ENCODE results near the gene NPAS3. TPM values are rescaled to one million over a fixed set of nuclear protein-coding genes. Genes with fewer than 3 reads are reported as not detected.

Gene NPAS3
- total RNA-seq, 4 donors from 2014 or later, result 0.19 to 2.1 (median 1.7) TPM; not detected in 1

DNA sequence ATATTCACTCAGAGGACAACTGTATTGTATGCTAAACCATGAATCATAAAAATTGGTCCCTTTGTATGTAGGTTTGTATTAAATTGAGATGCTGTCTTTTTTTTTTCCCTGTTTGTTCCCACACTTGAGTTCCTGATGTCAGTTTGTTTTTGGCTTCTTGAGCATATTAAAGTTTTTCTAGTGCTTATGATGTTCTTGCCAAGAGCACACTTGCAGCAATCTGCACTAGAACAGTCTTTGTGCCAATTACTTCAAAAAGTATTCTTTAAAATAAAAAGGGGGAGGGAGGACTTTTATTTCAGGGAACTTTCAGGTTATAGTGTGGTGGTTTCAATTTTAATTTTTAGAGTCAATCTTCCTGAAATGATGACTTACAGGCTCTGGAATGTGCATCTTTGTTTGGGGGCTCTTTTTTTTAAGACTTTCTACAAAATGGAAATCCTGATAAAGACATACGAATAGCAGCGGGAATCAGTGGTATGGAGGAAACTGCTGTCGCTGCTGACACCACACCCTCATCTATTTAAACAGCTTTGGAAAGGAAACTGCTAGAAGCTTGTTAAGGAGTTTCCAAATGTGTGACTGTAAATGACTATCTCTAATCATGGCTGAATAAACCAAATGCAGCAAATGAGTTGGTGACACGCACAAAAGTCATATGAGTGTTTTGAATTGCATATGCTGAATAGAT, 823.6 kb downstream of the NPAS3 start:
- TF ChIP-seq, protein P1, sequence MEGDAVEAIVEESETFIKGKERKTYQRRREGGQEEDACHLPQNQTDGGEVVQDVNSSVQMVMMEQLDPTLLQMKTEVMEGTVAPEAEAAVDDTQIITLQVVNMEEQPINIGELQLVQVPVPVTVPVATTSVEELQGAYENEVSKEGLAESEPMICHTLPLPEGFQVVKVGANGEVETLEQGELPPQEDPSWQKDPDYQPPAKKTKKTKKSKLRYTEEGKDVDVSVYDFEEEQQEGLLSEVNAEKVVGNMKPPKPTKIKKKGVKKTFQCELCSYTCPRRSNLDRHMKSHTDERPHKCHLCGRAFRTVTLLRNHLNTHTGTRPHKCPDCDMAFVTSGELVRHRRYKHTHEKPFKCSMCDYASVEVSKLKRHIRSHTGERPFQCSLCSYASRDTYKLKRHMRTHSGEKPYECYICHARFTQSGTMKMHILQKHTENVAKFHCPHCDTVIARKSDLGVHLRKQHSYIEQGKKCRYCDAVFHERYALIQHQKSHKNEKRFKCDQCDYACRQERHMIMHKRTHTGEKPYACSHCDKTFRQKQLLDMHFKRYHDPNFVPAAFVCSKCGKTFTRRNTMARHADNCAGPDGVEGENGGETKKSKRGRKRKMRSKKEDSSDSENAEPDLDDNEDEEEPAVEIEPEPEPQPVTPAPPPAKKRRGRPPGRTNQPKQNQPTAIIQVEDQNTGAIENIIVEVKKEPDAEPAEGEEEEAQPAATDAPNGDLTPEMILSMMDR (IDR thresholded peaks at IDR 0.05), result no peak
- no peak for TF ChIP-seq POLR2A (IDR thresholded peaks at IDR 0.05)
- no peaks in the 10 kb centered on the region for H3K4me1 ChIP-seq
- no peak overlapping the region for H3K27ac ChIP-seq
- no peaks in the 10 kb centered on the region for H3K27me3 ChIP-seq
- H3K9me3 ChIP-seq, result no peaks in the 10 kb centered on the region
- H3K4me3 ChIP-seq, result no peak overlapping the region
- DNase-seq, result no peak
- no peaks in the 10 kb centered on the region for H3K36me3 ChIP-seq

DNA sequence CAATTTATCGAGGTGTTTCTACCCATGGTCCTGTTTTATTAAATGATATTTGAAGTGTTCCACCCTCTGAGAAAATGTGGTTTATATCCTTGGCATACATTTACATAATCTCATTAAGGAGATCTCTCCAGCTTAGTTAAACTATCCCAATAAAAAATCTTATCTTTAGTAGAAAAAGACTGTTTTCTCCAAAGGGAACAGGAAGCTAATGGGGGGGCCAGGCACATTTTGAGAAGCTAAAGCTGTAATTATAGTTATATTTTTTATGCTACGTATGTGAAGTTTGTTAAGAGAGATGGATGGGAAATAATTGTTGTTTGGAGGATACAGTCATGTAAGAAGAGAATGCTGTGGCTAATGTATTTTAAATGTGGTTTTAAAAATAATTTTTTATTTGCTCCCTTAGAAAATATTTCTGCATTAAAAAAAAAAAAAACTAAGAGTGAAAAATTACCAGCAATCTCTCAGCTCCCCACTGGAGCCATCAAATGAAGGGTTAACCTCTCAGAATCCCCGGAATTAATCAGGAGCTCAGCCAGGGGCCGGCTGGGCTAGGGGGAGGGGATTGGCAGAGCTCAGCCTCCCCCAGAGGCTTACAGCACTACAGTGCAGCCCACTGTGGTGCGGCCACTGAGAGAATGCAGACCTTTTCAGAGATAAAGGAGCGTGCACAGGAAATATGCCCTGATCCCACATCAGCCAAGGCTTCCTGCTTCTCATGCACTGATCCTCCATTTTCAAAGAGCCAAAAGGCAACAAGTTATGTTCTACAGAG, 826.4 kb downstream of the NPAS3 start:
- Histone ChIP-seq H3K27me3 (no peaks in the 10 kb centered on the region), H3K4me1 (no peaks in the 10 kb centered on the region), H3K36me3 (no peaks in the 10 kb centered on the region), H3K9me3 (no peaks in the 10 kb centered on the region), H3K27ac (no peak overlapping the region), H3K4me3 (no peak overlapping the region)
- no peak for TF ChIP-seq POLR2A (IDR thresholded peaks at IDR 0.05)
- TF ChIP-seq, protein P1 (IDR thresholded peaks at IDR 0.05), result no peak
- no peak for DNase-seq

DNA sequence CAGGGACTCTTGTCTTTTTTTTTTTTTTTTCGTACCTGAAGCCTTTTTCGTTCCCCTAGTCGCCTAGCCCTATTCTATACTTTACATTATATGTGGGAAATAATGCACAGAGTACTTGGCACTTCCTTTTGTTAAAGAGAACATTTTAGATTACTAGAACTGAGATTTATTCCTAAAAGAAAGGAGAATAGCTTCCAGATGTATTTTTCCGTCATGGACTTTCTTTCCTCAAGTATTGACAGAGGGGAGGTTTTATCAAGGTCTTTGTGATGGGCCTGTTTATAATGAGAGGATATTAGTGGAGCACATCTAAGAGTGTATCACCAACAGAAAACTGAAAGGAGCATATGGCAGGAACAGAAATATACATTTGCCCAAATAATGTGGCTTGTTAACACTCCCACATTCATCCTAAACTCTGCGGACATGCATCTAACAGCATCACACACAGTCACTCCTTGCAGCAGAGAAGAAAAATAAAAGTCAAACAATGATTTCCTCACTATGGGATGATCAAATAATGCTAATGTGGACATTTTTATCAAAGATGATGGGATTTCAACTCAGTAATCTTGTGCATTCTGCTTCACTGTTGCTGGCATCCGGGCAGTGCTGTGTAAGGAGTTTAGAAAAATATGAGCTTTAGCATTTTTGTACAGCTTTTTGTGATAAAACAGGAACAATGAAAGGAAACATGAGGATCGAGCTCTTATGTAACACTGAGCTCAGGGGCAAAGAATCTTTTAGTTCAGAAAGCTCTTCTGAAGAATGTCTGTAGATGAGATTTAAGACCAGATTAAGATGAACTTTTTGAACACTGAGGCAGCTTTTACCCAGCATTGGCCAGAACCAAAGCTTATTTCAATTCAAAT, 829.1 kb downstream of the NPAS3 start:
- H3K4me3 ChIP-seq, result no peak overlapping the region
- H3K9me3 ChIP-seq, result no peaks in the 10 kb centered on the region
- TF ChIP-seq POLR2A (IDR thresholded peaks at IDR 0.05), result no peak
- TF ChIP-seq, protein P1 (IDR thresholded peaks at IDR 0.05), result no peak
- H3K27me3 ChIP-seq, result no peaks in the 10 kb centered on the region
- no peaks in the 10 kb centered on the region for H3K36me3 ChIP-seq
- no peaks in the 10 kb centered on the region for H3K4me1 ChIP-seq
- H3K27ac ChIP-seq, result no peak overlapping the region
- DNase-seq, result no peak

DNA sequence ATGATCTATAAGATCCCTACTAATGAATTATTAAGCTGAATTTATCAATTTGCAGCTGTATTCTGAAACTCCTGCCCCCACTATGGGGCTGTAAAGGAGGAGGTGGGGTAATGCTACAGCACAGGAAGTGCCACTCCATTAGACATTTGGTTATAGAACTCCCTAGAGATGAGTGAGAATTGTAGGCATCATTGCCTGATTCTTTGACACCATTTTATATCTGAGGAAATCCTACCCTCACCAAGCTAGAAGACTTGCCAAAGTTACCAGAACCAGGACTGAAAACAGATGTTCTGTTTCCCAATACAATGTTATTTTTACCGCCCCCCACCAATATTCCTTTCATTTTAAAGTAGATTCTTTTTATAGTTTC, 829.8 kb downstream of the NPAS3 start:
- no peak for TF ChIP-seq POLR2A (IDR thresholded peaks at IDR 0.05)
- TF ChIP-seq, protein P1 (IDR thresholded peaks at IDR 0.05), result no peak
- Histone ChIP-seq H3K4me1 (no peaks in the 10 kb centered on the region), H3K27ac (no peak overlapping the region), H3K27me3 (no peaks in the 10 kb centered on the region), H3K36me3 (no peaks in the 10 kb centered on the region), H3K9me3 (no peaks in the 10 kb centered on the region), H3K4me3 (no peak overlapping the region)
- DNase-seq, result no peak

DNA sequence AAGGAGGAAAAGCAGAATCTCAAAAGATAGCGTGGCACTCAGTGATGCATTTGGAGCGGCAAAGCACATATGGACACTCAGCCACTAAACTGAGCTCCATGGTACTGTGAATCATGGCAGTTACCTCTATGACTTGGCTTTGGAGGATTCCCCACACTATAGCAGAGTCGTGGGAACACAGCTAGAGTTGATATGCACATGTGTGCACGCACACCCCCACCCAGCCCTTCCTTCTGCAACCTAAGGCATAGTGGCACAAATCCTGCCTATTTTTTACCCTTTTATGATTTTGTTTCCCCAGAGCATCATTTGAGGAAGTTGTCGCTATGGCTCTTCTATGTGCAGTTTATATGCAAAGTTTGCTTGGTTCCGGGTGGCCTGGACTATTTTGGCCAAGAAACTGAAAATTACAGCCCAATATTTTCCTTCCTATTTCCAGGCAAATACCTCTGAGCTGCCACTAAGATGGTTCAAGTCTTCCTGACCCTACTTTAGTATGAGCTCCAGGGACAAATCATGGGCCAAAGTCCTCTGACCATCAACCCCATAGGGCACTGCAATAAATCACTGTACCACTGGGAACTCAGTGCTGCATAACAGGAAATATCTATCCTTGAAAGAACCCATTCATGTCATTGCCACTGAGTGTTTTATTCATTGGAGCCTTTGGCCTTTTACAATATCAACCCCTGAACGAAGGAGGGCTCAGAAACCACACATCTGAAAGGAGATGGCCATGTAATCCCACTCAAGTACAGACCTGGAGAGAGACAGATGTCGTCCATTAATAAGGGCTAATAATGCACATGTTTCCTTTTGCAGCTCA, 834.7 kb downstream of the NPAS3 start:
- Histone ChIP-seq H3K9me3 (no peaks in the 10 kb centered on the region), H3K36me3 (no peaks in the 10 kb centered on the region), H3K4me1 (no peaks in the 10 kb centered on the region), H3K27me3 (no peaks in the 10 kb centered on the region), H3K27ac (no peak overlapping the region), H3K4me3 (no peak overlapping the region)
- no peak for DNase-seq
- TF ChIP-seq, protein P1 (IDR thresholded peaks at IDR 0.05), result no peak
- TF ChIP-seq POLR2A (IDR thresholded peaks at IDR 0.05), result no peak
